ENCODE data around the gene OCA2. TPM values are rescaled to one million over a fixed set of nuclear protein-coding genes. Genes with fewer than 3 reads are reported as not detected.

OCA2 gene
- total RNA-seq, 1 experiment from 2014 or later, result 0.09 TPM

GRCh38 chr15:27776501-27776900 lies 322.6 kb downstream of the OCA2 start:
- H3K4me1 ChIP-seq (ENCODE audit: insufficient read depth, low read length, poor library complexity, severe bottlenecking), result no peaks in the 10 kb centered on the region
- TF ChIP-seq EZH2 (IDR thresholded peaks at IDR 0.05; ENCODE audit: borderline replicate concordance, low read depth, low read length, poor library complexity, severe bottlenecking) (no peak), CTCF (conservative IDR thresholded peaks at IDR 0.05; ENCODE audit: low read depth, low read length) (no peak)
- no peaks in the 10 kb centered on the region for H3K36me3 ChIP-seq (ENCODE audit: insufficient read depth, low read length, poor library complexity, severe bottlenecking)
- no TSS peak for BruUV-seq (replicated peaks)
- no peak overlapping the region for H3K27ac ChIP-seq (ENCODE audit: low read depth, low read length, poor library complexity, severe bottlenecking)
- no peaks in the 10 kb centered on the region for H3K27me3 ChIP-seq (replicated peaks; ENCODE audit: insufficient read depth, low read depth, low read length, poor library complexity)
- intact Hi-C loops (cut with micrococcal nuclease; ENCODE audit: unreplicated experiment), result no loop called here
- DNase-seq (ENCODE audit: low spot score), result no peak
- CTCF ChIA-PET, result no interaction called here
- POLR2A ChIA-PET (ENCODE audit: low non-redundant PET), result no interaction called here
- H3K9me3 ChIP-seq (ENCODE audit: low read depth, low read length, poor library complexity, severe bottlenecking), result peaks cover 45% of the 10 kb centered on the region
- H3K4me3 ChIP-seq (ENCODE audit: low read depth, low read length, poor library complexity, severe bottlenecking), result no peak overlapping the region

- Histone ChIP-seq H3K36me3 (ENCODE audit: insufficient read depth, low read length, poor library complexity, severe bottlenecking) (no peaks in the 10 kb centered on the region), H3K4me3 (ENCODE audit: low read depth, low read length, poor library complexity, severe bottlenecking) (no peak overlapping the region), H3K27ac (ENCODE audit: low read depth, low read length, poor library complexity, severe bottlenecking) (no peak overlapping the region), H3K4me1 (ENCODE audit: insufficient read depth, low read length, poor library complexity, severe bottlenecking) (no peaks in the 10 kb centered on the region), H3K27me3 (replicated peaks; ENCODE audit: insufficient read depth, low read depth, low read length, poor library complexity) (no peaks in the 10 kb centered on the region), H3K9me3 (ENCODE audit: low read depth, low read length, poor library complexity, severe bottlenecking) (peaks cover 43% of the 10 kb centered on the region)
- intact Hi-C loops (cut with micrococcal nuclease; ENCODE audit: unreplicated experiment), result no loop called here
- no peak for TF ChIP-seq CTCF (conservative IDR thresholded peaks at IDR 0.05; ENCODE audit: low read depth, low read length)
- TF ChIP-seq EZH2 (IDR thresholded peaks at IDR 0.05; ENCODE audit: borderline replicate concordance, low read depth, low read length, poor library complexity, severe bottlenecking), result no peak
- DNase-seq (ENCODE audit: low spot score), result no peak
- CTCF ChIA-PET, result no interaction called here
- BruUV-seq (replicated peaks), result no TSS peak
- POLR2A ChIA-PET (ENCODE audit: low non-redundant PET), result no interaction called here
Observed at GRCh38 chr15:27774638-27775037, 324.5 kb downstream of the OCA2 start.

- ChIA-PET POLR2A (ENCODE audit: low non-redundant PET) (no interaction called here), CTCF (no interaction called here)
- intact Hi-C loops (cut with micrococcal nuclease; ENCODE audit: unreplicated experiment), result no loop called here
- H3K4me3 ChIP-seq (ENCODE audit: low read depth, low read length, poor library complexity, severe bottlenecking), result no peak overlapping the region
- H3K27ac ChIP-seq (ENCODE audit: low read depth, low read length, poor library complexity, severe bottlenecking), result no peak overlapping the region
- no peaks in the 10 kb centered on the region for H3K4me1 ChIP-seq (ENCODE audit: insufficient read depth, low read length, poor library complexity, severe bottlenecking)
- no peaks in the 10 kb centered on the region for H3K27me3 ChIP-seq (replicated peaks; ENCODE audit: insufficient read depth, low read depth, low read length, poor library complexity)
- BruUV-seq (replicated peaks), result no TSS peak
- no peak for DNase-seq (ENCODE audit: low spot score)
- TF ChIP-seq CTCF (conservative IDR thresholded peaks at IDR 0.05; ENCODE audit: low read depth, low read length) (no peak), EZH2 (IDR thresholded peaks at IDR 0.05; ENCODE audit: borderline replicate concordance, low read depth, low read length, poor library complexity, severe bottlenecking) (no peak)
- H3K36me3 ChIP-seq (ENCODE audit: insufficient read depth, low read length, poor library complexity, severe bottlenecking), result no peaks in the 10 kb centered on the region
- peaks cover 44% of the 10 kb centered on the region for H3K9me3 ChIP-seq (ENCODE audit: low read depth, low read length, poor library complexity, severe bottlenecking)
Observed at GRCh38 chr15:27774191-27774590, 324.9 kb downstream of the OCA2 start.
